Left cardiac atrium (tissue), 4 donors: ENCODE data around the gene LGALS4. TPM values are rescaled to one million over a fixed set of nuclear protein-coding genes. Genes with fewer than 3 reads are reported as not detected.
"Not testable (repeated sequence)": the region's sequence is repeated elsewhere in the genome, so short reads cannot be mapped to it uniquely, and the experiment has no call there.

Source experiments
- ATAC-seq, 2 donors: fragments of 200-7000 bp; cut with Tn5 transposase; one replicate each; pipeline ENCODE4 v1.9.1; 2020; ENCODE audit warnings: mild to moderate bottlenecking in 2 of 2, moderate library complexity in 2 of 2
- DNase-seq: peaks from one replicate; pipeline ENCODE4 v3.0.0-alpha.2; 2020
- intact Hi-C, 2 donors: fragments of 100-400 bp; cut with DNase I; formaldehyde crosslinking; loops; one replicate each; pipeline versions ENCODE4 v1.14.1 to v1.15.1; 2022 to 2023
- total RNA-seq, 2 donors: library from RNA; stranded (reverse); fragmentation: NEBNext Ultra II Directional; extraction: Animal tissue kit (Norgen Biotek cat#: 25700); gene quantifications; one replicate each; pipeline ENCODE4 v1.2.1, GENCODE V29; 2021
- donor health status: DM: no; HTN: yes; CAD: no.
- donor health status: DM: no; HTN: yes; CAD: no; lungs with severe emphysema.
- donor health status: DM: yes; HTN: yes; CAD: no.
- donor health status: Dilated cardiomyopathy.

LGALS4 gene
- total RNA-seq, 2 donors from 2014 or later: 0.85 to 1.4 TPM

DNA sequence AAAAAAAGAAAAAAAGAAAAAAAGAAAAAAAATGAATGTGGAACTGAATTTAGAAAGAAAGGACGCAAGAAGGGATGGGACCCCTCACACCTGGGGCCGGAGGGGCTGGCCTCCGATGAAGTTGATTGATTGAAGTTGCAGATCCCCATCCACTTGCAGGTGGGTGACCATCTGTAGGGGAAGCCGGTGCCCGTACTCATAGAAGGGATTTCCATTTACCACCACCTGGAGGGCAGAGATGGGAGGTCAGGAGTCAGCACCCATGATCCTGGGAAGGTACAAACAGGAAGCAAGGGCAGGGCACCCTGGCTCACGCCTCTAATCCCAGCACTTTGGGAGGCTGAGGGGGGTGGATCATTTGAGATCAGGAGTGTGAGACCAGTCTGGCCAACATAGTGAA, 6.4 kb downstream of the LGALS4 start:
- intact Hi-C loops: no loop called here
- ATAC-seq: no peak

DNA sequence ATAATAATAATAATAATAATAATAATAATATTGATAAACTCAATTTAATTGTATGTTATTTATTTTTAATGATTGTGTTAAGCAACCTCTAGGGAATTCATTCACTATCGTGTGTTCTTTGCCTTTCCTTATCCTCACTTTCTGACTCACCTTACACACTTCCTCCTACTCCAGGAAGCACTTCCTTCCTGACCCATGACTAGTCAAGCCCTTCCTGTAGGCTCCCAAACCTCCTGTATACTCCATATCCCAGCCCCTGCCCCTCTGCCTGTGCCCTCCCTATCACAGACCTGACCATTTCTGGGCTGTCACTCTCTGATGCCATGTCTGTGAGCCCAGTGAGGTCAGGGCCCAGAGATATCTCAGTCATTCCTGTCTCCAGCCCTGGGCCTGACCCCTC, 7.6 kb downstream of the LGALS4 start:
- no peak for DNase-seq
- intact Hi-C loops: no loop called here
- peak in 1 of 2 donors; percentile 31 for ATAC-seq

More for the DNA sequence above, 6.4 kb downstream of the LGALS4 start:
- no peak for DNase-seq

GRCh38 chr19:38803543-38803942, 9.2 kb downstream of the LGALS4 start:
- no peak for DNase-seq

DNA sequence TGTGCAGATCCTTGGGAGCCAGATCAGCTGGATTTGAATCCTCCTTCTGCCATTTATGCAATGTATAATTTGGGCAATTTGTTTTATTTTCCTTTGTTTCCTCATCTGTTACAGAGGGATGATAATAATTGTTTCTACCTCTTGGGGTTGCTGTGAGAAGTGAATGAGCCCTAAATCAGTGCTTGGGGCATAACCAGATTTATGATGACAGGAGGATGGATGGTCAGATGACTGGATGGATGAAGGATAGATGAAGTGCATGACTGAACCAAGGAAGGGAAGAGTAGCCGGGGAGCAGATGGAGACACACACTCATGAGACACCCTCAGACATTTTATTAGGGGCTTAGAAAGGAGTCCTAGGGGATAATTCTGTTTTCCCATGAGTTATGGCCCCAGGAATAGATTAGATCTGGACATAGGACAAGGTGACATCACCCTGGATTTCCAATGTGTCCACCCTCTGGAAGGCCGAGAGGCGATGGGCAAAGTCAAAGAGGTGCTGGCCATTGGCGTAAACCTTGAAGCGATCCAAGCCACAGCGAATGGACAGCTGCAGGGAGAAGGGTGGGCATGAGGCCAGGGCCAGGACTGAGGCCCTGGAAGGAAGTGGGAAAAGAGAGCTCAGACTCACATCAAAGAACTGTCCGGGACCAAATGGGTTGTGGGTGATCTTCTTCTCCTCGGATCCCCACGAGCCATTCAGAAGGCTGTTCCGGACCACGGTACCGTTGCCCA, 11.2 kb downstream of the LGALS4 start:
- ATAC-seq: no peak
- intact Hi-C loops: no loop called here
- no peak for DNase-seq

More at GRCh38 chr19:38803543-38803942, 9.2 kb downstream of the LGALS4 start:
- ATAC-seq: no peak
- intact Hi-C loops: no loop called here

DNA sequence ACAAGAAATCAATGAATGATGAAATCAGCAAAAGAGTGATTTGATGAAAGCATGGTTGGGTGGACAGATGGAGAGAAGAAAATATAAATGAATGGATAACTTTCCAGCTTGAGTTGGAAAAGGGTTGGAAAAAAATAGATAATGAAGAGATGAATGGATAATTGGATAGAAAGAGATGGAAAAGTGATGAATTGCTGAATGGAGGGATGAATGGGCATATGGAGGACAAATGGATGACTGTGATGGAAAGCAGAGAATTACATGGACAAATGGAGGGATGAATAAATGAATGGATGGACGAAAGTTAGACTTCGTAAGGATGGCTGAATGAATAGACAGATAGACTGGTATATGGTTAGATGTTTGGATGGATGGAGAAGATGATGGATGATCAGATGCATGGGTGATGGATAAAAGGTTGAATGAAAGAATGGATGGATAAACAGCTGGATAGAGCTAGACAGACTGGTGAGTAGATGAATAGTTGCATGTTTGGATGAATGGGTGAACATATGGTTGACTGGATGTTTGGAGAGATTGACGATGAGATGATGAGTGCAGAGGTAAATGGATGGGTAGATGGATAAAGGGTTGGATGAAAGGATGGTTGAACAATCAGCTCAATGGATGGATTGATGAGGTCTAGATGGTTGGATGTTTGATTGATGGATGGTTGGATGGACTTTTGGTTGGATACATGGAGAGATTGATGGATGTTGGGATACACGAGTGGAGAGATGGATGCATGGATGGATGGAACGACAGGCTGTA, 12.0 kb downstream of the LGALS4 start:
- intact Hi-C loops: no loop called here
- ATAC-seq (no peak), DNase-seq (no peak)

GRCh38 chr19:38799104-38799503, 13.6 kb downstream of the LGALS4 start:
- intact Hi-C loops: no loop called here
- ATAC-seq (no peak), DNase-seq (no peak)

GRCh38 chr19:38797781-38798180, 15.0 kb downstream of the LGALS4 start:
- DNase-seq, intact Hi-C loops, ATAC-seq: not testable (repeated sequence)

DNA sequence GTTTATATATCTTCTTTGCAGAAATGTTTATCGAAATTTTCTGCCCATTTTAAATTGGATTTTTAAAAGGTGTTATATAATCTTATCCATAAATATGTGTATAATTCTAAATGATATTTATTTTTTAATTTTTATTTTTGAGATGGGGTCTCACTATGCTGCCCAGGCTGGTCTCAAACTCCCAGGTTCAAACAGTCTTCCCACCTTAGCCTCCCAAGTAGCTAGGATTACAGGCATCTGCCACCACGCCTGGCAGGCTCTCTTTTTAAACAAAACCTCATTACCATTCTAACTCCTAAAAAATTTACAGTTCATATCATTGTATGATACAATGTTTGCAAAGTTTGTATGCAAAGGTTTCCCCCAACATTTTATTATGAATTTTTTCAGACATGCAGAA, 16.6 kb downstream of the LGALS4 start:
- ATAC-seq: no peak
- no peak for DNase-seq
- intact Hi-C loops: no loop called here

GRCh38 chr19:38795549-38795948, 17.2 kb downstream of the LGALS4 start:
- intact Hi-C loops: no loop called here
- ATAC-seq: no peak
- no peak for DNase-seq

GRCh38 chr19:38793671-38794070, 19.1 kb downstream of the LGALS4 start:
- no peak for ATAC-seq
- no peak for DNase-seq
- intact Hi-C loops: no loop called here

DNA sequence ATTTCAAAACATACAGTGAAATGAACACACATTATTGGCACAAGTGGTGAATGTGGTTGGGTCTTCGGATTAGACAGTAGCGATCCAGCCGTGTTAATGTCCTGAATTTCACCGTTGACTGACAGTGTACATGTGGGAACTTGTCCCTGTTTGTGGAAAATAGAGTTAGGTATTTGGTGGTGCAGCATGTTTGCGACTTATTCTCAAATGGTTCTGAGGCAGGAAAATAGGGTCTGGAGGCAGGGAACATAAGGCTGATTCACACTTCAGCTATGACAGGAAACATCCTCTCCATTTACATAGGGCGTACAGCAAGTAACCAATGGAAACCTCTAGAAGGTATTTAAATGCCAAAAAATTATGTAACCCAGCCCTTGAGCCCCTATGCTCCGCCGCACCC, 19.6 kb downstream of the LGALS4 start:
- no peak for ATAC-seq
- intact Hi-C loops: no loop called here
- no peak for DNase-seq

DNA sequence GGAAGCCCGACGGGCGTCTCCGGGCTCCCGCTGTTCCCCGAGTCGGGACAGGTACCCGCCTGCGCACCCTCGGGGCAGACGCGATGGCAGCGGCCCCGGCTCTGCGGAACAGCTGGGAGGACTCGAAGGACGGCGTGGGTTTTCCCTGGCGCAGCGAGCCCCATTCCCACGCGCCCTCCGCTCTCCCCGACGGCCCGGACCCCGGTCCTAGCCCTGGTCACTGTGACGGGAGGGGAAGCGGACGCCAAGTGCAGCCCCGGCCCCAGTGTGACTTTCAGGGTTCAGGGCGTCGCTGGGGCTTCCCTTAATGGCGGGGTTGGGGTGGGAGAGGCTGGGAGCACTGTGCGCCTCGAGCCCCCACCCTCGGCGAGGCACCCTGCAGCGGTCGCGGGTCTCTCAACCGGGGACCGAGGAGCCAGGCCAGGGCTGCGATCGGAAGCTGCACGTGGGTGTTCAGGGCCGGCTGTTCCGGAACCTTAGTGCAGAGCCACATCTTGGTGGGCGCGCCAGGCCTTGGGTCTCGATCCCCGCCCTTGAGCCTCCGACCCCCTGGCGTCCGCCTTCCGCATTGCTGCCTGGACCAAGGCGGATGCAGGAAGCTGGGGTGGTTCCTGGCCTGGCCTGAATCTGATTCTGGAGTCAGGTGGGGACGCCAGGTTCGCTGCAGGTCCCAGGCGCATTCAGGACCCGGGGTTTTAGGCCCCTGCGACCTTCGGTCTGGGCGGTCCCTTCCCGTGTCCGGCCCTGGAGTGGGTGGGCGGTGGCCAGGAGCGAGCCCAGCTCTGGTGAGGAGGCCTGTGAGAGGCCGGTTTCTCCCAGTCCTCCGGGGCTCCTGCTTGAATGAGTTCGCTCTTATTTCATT, 20.3 kb downstream of the LGALS4 start:
- ATAC-seq: peak; percentile 20 to 38
- intact Hi-C loops: no loop called here
- DNase-seq: peak; percentile 72

- intact Hi-C loops, DNase-seq: not testable (repeated sequence)
- ATAC-seq: peak; percentile 90 to 97
Measured at GRCh38 chr19:38791451-38792064, 21.2 kb downstream of the LGALS4 start.

DNA sequence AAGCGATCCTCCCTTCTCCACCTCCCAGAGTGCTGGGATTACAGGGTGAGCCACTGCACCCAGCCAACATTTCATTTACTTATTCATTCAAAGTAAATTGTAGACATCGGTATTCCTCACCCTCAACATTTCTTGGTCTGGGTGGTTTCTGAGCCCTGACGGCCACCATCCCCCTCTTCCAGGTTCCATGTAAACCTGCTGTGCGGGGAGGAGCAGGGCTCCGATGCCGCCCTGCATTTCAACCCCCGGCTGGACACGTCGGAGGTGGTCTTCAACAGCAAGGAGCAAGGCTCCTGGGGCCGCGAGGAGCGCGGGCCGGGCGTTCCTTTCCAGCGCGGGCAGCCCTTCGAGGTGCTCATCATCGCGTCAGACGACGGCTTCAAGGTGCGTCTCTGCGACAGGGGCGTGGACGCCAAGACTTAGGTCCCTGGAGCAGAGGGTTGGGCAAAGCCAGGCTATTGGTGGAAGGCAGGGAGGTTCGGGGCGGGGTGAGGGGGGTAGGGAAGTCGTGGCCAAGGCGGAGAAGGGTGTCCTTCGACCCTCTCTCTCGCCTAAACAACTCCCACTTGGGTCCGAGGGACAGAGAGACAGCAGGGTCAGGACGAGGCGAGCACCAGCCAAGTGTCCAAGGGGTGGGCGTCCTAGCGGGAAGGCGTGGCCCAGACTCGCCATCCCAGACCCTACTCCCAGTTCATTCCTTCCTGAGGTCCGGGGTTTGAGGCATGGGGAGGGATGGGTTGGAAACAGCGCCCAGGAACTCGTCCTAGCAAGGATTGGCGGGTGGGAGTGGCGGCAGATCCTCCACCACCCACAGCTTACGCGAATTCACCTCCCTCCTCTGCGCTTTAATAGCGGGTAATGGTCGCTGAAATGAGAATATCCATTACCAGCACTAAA, 22.0 kb downstream of the LGALS4 start:
- peak; percentile 1 to 17 for ATAC-seq
- DNase-seq, intact Hi-C loops: not testable (repeated sequence)

GRCh38 chr19:38788478-38789243, 24.1 kb downstream of the LGALS4 start, which contains the start of gene LGALS7B:
Gene LGALS7B, plus strand, starts transcription at chr19:38789200. Its CDS starts 27 bp downstream, at chr19:38789227.
- ATAC-seq (no peak), DNase-seq (no peak)
- intact Hi-C loops: no loop called here

DNA sequence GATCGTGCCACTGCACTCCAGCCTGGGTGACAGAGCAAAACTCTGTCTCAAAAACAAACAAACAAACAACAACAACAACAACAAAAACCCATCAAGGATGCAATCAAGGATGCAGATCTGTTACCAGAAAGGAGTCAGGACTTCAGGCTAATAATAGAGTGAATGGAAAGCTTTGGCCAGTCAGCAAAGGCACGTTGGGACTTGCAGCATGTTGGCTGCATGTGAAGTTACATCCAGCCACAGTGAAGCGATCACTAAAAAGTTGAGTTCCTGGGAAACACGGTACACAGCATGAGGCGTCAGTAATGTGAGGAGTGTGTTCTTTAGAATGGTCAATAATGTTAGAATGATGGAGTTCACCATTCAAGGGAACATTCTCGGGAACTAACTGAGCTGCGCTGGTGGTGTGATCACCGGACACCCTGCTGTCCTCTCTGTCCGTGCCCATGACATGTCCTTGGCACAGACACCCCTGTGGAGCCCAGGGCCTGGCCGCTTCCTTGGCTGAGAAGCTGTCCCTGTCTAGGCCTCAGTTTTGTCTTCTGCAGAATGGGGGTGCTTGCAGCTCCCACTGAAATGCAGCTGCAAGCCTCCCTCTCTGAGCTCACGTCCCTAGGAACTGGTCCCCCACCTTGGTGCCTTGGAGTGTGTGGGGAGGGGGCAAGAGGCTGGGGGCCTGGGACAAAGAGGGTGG, 26.0 kb downstream of the LGALS4 start:
- intact Hi-C loops: no loop called here
- DNase-seq (no peak), ATAC-seq (no peak)

DNA sequence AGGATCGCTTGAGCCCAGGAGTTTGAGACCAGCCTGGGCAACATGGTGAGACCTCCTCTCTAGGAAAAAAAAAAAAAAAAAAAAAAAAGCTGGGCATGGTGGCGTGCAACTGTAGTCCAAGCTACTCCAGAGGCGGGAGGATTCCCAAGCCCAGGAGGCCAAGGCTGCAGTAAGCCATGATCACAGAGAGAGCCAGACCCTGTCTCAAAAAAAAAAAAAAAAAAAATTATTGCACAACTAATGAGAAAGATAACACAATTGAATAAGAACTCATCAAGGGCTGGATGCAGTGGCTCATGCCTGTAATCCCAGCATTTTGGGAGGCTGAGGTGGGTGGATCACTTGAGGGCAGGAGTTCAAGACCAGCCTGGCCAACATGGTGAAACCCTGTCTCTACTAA, 26.7 kb downstream of the LGALS4 start:
- ATAC-seq, intact Hi-C loops, DNase-seq: not testable (repeated sequence)
